ENCODE measurements around the gene MORN5. TPM values are rescaled to one million over a fixed set of nuclear protein-coding genes. Genes with fewer than 3 reads are reported as not detected.
"Not testable (repeated sequence)": the region's sequence is repeated elsewhere in the genome, so short reads cannot be mapped to it uniquely, and the experiment has no call there.

MORN5 gene
- total RNA-seq, 1 donor from 2014 or later = not detected

- intact Hi-C loops (cut with micrococcal nuclease) = no loop called here
- CTCF ChIA-PET = interaction anchor here (1.0 kb wide), 1 partner anchor 11 kb away, joined by 3 read pairs; no protein-coding TSS in a partner anchor
- no peak for TF ChIP-seq CTCF (IDR thresholded peaks at IDR 0.05)
- POLR2A ChIA-PET = no interaction called here
- DNase-seq (no peak), ATAC-seq (ENCODE audit: low read depth) (no peak)
- H3K36me3 Mint-ChIP-seq (ENCODE audit: low read depth) = no peaks in the 10 kb centered on the region
- H3K9me3 Mint-ChIP-seq = no peaks in the 10 kb centered on the region
- H3K4me1 Mint-ChIP-seq = no peaks in the 10 kb centered on the region
- H3K27ac Mint-ChIP-seq = no peak overlapping the region
- H3K4me3 Mint-ChIP-seq = no peak overlapping the region
- peaks cover 14% of the 10 kb centered on the region for H3K27me3 Mint-ChIP-seq
Observed at GRCh38 chr9:122113574-122113973, 46.1 kb upstream of the MORN5 start.

GRCh38 chr9:122115176-122116035, 44.3 kb upstream of the MORN5 start:
- CTCF ChIA-PET = interaction anchor here (1.6 kb wide), 2 partner anchors 9 to 17 kb away, joined by 5 to 8 read pairs; no protein-coding TSS in a partner anchor
- Mint-ChIP-seq H3K36me3 (ENCODE audit: low read depth) (no peaks in the 10 kb centered on the region), H3K27ac (no peak overlapping the region), H3K4me3 (no peak overlapping the region), H3K27me3 (peaks cover 14% of the 10 kb centered on the region), H3K4me1 (no peaks in the 10 kb centered on the region), H3K9me3 (no peaks in the 10 kb centered on the region)
- no peak for ATAC-seq (ENCODE audit: low read depth)
- no peak for TF ChIP-seq CTCF (IDR thresholded peaks at IDR 0.05)
- intact Hi-C loops (cut with micrococcal nuclease) = no loop called here
- POLR2A ChIA-PET = no interaction called here
- no peak for DNase-seq

- no peak for TF ChIP-seq CTCF (IDR thresholded peaks at IDR 0.05)
- ChIA-PET POLR2A (no interaction called here), CTCF (interaction anchor here (1.6 kb wide), 2 partner anchors 9 to 17 kb away, joined by 5 to 8 read pairs; no protein-coding TSS in a partner anchor)
- Mint-ChIP-seq H3K4me3 (no peak overlapping the region), H3K27ac (no peak overlapping the region), H3K4me1 (no peaks in the 10 kb centered on the region), H3K9me3 (no peaks in the 10 kb centered on the region), H3K27me3 (peaks cover 14% of the 10 kb centered on the region), H3K36me3 (ENCODE audit: low read depth) (no peaks in the 10 kb centered on the region)
- intact Hi-C loops (cut with micrococcal nuclease) = no loop called here
- ATAC-seq (ENCODE audit: low read depth) = no peak
- no peak for DNase-seq
Observed at GRCh38 chr9:122116040-122116439, 43.7 kb upstream of the MORN5 start.

GRCh38 chr9:122116448-122117173, 43.1 kb upstream of the MORN5 start:
- DNase-seq = no peak
- no peaks in the 10 kb centered on the region for H3K36me3 Mint-ChIP-seq (ENCODE audit: low read depth)
- no peak for TF ChIP-seq CTCF (IDR thresholded peaks at IDR 0.05)

GRCh38 chr9:122117241-122117640, 42.5 kb upstream of the MORN5 start:
- H3K27me3 Mint-ChIP-seq = peaks cover 14% of the 10 kb centered on the region
- H3K4me1 Mint-ChIP-seq; H3K36me3 Mint-ChIP-seq (ENCODE audit: low read depth); POLR2A ChIA-PET; ATAC-seq (ENCODE audit: low read depth); H3K4me3 Mint-ChIP-seq; H3K27ac Mint-ChIP-seq; DNase-seq; H3K9me3 Mint-ChIP-seq; intact Hi-C loops (cut with micrococcal nuclease): not testable (repeated sequence)
- CTCF ChIA-PET = interaction anchor here (1.6 to 2.7 kb wide), 2 partner anchors 7 to 18 kb away, joined by 8 to 11 read pairs; no protein-coding TSS in a partner anchor

More at GRCh38 chr9:122116448-122117173, 43.1 kb upstream of the MORN5 start:
- intact Hi-C loops (cut with micrococcal nuclease) = no loop called here
- ChIA-PET CTCF (interaction anchor here (1.6 to 2.7 kb wide), 3 partner anchors 8 to 18 kb away, joined by 5 to 11 read pairs (median 8); no protein-coding TSS in a partner anchor), POLR2A (no interaction called here)
- no peaks in the 10 kb centered on the region for H3K4me1 Mint-ChIP-seq
- no peaks in the 10 kb centered on the region for H3K9me3 Mint-ChIP-seq
- H3K27me3 Mint-ChIP-seq = peaks cover 14% of the 10 kb centered on the region
- H3K4me3 Mint-ChIP-seq = no peak overlapping the region
- ATAC-seq (ENCODE audit: low read depth) = no peak
- H3K27ac Mint-ChIP-seq = no peak overlapping the region

Data from activated B cell treated with CpG ODN at 0.5 μM for 24 hours (primary cell).